ENCODE results near the gene SCYGR5. TPM values are rescaled to one million over a fixed set of nuclear protein-coding genes. Genes with fewer than 3 reads are reported as not detected.

SCYGR5 gene
- total RNA-seq, 3 donors from 2014 or later, result not detected

DNA sequence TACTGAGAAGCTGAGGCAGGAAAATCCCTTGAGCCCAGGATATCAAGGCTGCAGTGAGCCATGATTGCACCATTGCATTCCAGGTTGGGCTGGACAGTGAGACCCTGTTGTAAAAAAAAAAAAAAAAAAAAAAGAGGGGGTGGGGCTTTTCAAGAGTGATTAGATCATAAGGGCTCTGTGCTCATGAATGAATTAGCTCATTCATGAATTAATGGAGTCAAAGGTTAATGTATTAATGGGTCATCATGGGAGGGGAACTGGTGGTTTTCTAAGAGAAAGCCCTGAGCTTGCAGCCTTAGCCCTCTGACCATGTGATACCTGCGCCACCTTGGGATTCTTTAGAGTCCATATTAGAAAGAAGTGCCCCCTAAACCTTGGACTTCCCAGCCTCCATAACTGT is 46.7 kb downstream of the SCYGR5 start:
- Histone ChIP-seq H3K9me3 (no peaks in the 10 kb centered on the region), H3K36me3 (ENCODE audit: low read depth) (no peaks in the 10 kb centered on the region), H3K4me3 (no peak overlapping the region), H3K4me1 (ENCODE audit: low read depth) (no peaks in the 10 kb centered on the region)
- DNase-seq (no peak), ATAC-seq (no peak)
- TF ChIP-seq, protein P1, sequence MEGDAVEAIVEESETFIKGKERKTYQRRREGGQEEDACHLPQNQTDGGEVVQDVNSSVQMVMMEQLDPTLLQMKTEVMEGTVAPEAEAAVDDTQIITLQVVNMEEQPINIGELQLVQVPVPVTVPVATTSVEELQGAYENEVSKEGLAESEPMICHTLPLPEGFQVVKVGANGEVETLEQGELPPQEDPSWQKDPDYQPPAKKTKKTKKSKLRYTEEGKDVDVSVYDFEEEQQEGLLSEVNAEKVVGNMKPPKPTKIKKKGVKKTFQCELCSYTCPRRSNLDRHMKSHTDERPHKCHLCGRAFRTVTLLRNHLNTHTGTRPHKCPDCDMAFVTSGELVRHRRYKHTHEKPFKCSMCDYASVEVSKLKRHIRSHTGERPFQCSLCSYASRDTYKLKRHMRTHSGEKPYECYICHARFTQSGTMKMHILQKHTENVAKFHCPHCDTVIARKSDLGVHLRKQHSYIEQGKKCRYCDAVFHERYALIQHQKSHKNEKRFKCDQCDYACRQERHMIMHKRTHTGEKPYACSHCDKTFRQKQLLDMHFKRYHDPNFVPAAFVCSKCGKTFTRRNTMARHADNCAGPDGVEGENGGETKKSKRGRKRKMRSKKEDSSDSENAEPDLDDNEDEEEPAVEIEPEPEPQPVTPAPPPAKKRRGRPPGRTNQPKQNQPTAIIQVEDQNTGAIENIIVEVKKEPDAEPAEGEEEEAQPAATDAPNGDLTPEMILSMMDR (IDR thresholded peaks at IDR 0.05), result no peak
- intact Hi-C loops (cut with DNase I, micrococcal nuclease), result no loop called here

DNA sequence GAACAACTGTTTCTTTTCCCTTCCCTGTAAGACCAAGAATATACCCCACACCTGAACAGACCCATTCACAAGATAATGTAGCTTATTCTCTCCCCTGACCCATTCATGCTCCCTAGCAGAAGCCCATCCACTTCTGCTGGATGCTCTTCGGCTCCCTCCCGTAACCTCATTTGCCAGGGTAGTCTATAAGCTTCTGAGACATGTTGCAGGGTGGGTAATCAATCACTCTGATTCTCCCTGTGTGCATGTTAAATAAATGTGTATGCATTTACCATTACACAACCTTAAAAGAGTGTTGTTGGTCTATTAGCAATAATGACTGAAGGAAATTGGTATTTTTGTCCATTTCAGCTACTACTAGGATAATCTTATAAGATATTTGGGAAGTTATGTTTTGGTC is 49.9 kb downstream of the SCYGR5 start:
- TF ChIP-seq, protein P1 (IDR thresholded peaks at IDR 0.05), result no peak
- DNase-seq (no peak), ATAC-seq (no peak)
- no peaks in the 10 kb centered on the region for H3K9me3 ChIP-seq
- H3K4me1 ChIP-seq (ENCODE audit: low read depth), result no peaks in the 10 kb centered on the region
- H3K36me3 ChIP-seq (ENCODE audit: low read depth), result no peaks in the 10 kb centered on the region
- no peak overlapping the region for H3K4me3 ChIP-seq
- intact Hi-C loops (cut with DNase I, micrococcal nuclease), result no loop called here

Other genes starting within 250 kb of the SCYGR5 start
- 10 to 100 TPM; 69.2 to 76.3 (median 73.0) TPM for gene AGFG1, start 194.6 kb upstream of the SCYGR5 start, total RNA-seq
- gene SCYGR2, start 67.9 kb upstream of the SCYGR5 start, total RNA-seq, result not detected
- gene SCYGR3, start 52.0 kb upstream of the SCYGR5 start, total RNA-seq, result not detected
- not detected for gene SCYGR4, start 49.3 kb upstream of the SCYGR5 start, total RNA-seq
- 10 to 100 TPM in 2 of 3 donors, 1 to 10 TPM in 1; 4.5 to 28.8 (median 21.6) TPM for gene SLC19A3, start 51.2 kb downstream of the SCYGR5 start, total RNA-seq
- gene SCYGR6, start 58.0 kb downstream of the SCYGR5 start, total RNA-seq, result not detected
- gene SCYGR7, start 61.5 kb downstream of the SCYGR5 start, total RNA-seq, result not detected
- not detected for gene SCYGR8, start 79.1 kb downstream of the SCYGR5 start, total RNA-seq
- 10 to 100 TPM; 10.2 to 24.4 (median 12.9) TPM for gene CCL20, start 147.0 kb downstream of the SCYGR5 start, total RNA-seq
- not detected for gene DAW1, start 204.8 kb downstream of the SCYGR5 start, total RNA-seq

Data from mucosa of descending colon (tissue), 3 donors.